Stimulated activated CD4-positive, alpha-beta T cell treated with anti-CD3 and anti-CD28 coated beads, Interleukin-15, amount 100 ng/mL, for 24 hours (primary cell): ENCODE results near the gene SLC39A10.
A peak's percentile ranks its signal among the peaks of the same experiment; 100 is the strongest.
"Not testable (repeated sequence)": the region's sequence is repeated elsewhere in the genome, so short reads cannot be mapped to it uniquely, and the experiment has no call there.

ENCODE experiments used
- DNase-seq: peaks from one replicate; pipeline ENCODE4 v3.0.0-alpha.2; 2020

SLC39A10 gene

GRCh38 chr2:195656859-195657633 lies at the start of gene SLC39A10:
SLC39A10 (plus strand) TSS chr2:195657226; CDS start chr2:195680043, 22,817 bp downstream.
- peak; percentile 96 for DNase-seq

GRCh38 chr2:195608768-195609454 lies 48.1 kb upstream of the SLC39A10 start:
- no peak for DNase-seq

DNA sequence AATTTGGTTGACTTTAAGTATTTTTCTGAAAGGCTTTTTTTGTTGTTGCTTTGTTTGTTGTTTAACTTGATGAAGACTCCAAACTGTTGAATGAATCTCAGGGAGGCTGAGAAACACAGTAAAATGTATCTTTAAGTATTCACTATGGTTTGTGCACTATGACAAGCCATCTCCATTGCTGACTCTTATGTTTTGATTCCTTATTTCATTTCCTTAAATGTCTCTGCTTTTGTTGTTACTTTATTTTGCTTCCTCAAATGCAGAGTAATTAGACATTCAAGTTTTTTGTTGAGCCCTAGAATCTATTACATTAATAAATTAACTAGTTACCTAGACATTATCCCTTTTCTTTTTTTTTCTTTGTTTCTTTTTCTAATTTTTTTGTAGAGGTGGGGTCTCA lies 46.3 kb upstream of the SLC39A10 start:
- DNase-seq, result no peak

DNA sequence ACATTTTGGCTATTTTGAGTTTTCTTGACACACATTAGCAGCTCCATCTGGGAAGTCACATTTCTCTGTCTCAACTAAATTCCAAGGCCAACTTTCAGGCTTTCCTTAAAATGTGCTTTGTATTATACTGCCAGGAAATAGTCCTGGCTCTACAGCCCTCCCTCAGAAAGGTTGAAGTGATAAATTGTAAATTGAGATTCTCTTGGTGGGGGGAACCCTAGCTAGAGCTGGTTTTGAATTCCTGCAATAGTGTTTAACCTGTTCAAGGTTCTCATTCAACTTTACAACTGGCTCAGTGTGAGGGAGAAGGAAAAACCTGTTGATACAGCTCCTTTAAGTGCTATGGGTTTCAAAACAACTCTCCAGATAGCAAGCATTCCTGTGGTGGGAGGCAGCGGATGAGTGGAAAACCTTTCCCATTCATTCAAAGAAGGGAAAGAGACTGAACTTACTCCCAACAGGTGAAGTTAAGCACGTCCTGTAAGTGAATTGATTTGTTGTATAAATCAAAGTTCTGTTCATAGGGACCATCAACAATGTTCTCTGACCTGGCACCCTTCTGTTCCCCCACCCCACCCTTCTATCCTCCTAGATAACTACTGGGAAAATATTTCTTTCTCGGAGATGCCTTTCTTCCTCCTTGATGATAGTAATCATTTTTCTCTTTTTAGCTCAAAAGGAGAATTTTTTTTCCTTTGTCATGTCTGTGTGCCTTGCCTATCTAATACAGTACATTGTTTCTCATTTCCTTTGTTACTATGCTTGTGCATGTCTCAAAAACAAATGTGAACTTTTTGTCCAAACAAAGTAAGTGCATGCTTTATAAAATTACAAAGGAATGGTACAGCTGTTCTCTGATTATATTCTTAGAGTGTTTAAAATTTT lies 44.2 kb upstream of the SLC39A10 start:
- no peak for DNase-seq

GRCh38 chr2:195613922-195614321 lies 43.1 kb upstream of the SLC39A10 start:
- DNase-seq, result no peak

DNA sequence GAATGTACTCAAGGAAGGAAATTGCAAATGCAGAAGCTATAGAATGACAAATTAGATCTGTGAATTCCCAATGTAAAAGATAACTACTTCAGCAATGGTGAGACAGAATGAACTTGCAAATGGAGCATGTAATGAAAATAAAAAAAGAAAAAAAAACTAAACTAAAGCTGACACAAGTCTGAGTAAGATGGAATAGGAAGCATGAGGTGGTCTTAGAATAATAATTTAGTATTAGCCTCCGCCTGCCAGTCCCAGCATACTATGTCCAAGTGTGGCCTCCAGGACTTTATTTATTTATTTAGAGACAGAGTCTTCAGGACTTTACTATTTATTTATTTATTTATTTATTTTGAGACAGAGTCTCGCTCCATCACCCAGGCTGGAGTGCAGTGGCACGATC lies 37.4 kb upstream of the SLC39A10 start:
- no peak for DNase-seq

DNA sequence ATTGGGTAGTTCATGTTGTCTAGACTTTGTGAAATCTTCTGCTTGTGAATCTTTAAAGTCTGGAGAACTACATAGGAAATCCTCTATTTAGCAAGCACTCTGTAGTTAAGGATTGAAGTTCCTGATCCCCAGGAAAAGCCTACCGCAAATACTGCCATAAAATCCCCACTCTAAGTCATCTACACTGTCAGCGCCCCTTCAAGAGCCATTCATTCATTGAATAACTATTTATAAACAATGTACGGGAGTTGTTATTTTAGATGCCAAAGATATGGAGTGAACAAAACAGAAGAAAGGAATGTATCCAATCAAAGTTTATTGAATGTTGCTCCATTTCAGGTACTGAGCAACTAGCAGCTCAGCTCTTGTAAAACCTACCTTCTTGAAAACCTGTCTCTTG lies 36.5 kb upstream of the SLC39A10 start:
- no peak for DNase-seq

DNA sequence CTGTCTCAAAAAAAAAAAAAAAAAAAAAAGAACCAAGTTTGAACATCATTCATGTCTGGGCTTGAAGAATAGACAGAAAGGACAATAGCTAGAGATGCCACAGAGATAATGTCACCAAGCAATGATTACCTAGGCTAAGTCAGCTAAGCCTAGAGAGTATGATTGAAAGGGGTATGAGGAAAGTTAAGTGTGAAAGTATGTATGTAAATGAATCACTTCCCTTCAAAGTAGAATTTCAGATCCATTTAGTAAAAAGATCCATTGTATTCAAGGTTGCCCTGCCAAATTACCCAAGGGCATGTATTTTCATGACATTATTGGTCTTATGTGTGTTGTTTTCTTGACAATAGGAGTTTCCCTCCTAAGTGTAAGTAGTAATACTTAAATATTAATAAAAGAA lies 34.1 kb upstream of the SLC39A10 start:
- DNase-seq, result no peak

- DNase-seq, result no peak
These were observed 30.5 kb upstream of the SLC39A10 start for GRCh38 chr2:195626507-195626906.

DNA sequence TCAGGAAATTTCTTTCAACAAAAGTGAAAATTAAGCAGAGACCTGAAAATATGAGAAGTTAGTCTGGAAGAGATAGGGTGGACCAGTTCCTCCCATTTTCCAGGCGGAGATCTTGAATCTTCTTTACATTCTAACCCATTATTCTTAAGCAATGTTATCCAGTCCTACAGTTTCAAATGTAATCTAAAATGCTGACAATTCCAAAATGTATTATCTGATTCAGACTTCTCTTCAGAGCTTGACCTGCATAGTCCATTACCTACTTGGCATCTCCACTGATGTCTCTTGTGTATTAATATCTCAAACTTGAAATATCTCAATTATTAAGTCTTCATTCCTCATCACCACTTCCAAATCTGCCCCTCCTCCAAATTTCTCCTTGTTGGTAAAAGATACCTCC lies 28.4 kb upstream of the SLC39A10 start:
- DNase-seq, result no peak

DNA sequence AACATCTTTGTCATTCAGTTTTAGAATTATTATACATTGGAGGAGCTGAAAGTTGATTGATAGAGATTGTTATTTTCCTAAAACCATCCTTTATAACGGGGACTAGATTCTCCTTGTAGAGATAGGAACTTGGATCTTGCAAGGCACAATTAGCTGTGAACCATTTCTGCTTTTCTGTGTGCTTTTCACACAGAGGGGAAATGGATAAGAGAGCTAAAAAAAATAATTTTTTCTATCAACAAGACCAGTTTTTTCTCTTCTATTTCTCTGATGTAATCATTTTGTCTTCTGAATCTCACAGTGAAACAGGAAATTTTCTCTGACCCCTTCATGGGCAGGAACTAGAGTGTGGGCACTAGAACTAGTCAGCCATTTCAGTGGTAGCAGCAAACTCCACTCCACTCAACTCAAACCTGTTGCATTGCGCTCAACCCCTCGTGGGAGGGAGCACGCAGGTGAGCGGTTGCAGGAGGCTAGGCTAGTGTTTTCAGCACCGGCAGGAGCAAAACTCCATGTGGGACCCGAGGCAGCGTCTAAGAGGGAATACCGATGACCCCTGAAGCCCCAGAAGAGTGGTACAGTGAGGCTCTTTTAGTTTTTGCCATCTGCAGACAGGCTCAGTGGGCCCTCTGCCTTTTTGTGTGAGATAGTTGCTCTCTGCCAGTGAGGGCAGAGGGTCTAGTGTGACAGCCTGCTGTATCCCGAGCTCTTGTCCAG lies 24.0 kb upstream of the SLC39A10 start:
- no peak for DNase-seq

DNA sequence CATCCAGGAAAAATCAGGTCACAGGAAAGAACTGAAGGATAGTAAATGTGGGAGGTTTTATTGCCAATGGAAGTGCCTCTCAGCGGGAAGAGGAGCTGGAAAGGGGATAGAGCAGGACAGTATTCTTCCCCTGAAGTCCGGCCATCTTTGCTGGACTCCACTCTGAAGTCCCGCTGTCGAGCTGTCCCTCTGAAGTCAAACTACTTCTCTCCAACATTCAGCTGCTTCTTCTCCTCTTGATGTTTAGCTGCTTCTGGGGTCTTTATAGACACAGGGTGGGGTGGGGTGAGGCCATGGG lies 23.5 kb upstream of the SLC39A10 start:
- no peak for DNase-seq

DNA sequence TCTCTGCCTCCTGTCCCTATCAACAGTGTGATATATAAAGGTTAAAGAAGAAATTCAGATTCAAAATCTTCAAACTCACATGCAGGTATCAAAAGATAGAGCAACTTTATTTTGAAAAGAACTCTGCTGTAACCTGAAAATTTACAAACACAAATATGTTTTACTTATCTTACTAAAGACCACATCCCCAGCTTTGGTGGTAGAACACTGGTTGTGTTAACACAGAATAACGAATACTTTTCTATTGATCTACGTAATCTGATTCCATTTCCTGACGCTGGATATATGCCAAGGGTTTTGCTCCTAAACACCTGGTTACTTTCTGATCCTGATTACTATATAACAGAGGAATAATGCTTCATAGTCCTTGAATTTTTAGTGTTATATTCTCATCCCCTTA lies 23.1 kb upstream of the SLC39A10 start:
- DNase-seq, result no peak

GRCh38 chr2:195636890-195637289 lies 20.1 kb upstream of the SLC39A10 start:
- DNase-seq, result no peak

DNA sequence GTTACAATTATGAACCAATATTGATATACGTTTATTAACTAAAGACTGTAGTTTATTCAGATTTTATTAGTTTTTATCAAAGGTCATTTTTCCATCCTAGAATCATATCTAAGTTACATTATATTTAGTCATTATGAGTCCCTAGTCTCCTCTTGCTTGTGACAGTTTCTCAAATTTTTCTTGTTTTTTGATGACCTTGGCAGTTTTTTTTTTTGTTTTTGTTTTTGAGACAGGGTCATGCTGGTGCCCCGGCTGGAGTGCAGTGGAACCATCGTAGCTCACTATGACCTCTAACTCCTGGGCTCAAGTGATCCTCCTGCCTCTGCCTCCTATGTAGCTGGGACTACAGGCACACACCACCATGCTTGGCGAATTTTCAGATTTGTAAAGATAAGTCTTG lies 18.3 kb upstream of the SLC39A10 start:
- DNase-seq, result no peak

GRCh38 chr2:195639238-195639858 lies 17.7 kb upstream of the SLC39A10 start:
- no peak for DNase-seq

DNA sequence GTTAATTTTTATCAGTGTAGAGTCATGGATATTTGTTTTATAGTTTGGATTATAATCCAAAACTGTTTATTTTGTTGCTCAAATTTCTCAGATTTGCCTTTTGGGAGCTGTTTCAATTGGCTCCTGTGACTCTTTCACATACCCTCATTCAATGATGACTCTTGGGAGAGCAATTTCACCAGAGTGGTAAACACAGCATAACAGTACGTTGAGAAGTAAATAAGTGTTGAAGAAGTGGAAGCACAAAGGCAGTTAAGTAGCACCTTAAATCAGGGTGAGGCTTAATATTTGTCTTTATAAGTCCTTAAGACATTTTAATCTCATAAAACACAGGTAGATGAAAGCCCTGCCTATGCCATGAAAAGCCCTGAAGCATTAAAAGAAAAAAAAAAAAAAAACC lies 17.1 kb upstream of the SLC39A10 start:
- DNase-seq, result no peak

DNA sequence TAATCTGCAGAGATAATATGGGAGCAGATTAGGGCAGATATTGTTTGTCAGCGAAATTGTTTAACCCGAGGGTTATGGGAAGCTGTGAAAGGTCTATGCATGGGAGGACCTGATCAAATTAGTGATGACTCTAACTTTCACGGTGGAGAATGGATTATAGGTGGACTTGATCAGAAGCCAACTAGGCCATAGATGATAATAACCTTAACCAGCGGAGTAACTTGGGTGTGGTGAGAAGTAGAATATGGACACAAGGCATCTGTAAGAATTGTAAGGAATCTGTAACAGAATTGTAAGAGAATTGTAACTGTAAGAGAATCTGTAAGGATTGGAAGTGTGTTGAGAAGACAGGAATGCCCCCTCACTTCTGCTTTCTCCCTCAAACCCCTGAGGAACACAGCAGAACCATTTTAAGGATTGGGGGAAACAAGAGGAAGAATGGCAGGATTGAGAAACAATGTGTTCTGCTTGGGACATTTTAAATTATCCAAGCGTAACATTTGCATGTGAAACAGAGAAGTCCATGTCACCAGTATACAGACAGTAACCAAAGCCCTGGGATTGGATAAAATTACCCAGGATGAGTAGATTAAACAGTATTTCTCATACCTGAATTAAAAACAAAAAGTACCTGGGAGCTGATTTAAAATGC lies 14.9 kb upstream of the SLC39A10 start:
- DNase-seq, result no peak

DNA sequence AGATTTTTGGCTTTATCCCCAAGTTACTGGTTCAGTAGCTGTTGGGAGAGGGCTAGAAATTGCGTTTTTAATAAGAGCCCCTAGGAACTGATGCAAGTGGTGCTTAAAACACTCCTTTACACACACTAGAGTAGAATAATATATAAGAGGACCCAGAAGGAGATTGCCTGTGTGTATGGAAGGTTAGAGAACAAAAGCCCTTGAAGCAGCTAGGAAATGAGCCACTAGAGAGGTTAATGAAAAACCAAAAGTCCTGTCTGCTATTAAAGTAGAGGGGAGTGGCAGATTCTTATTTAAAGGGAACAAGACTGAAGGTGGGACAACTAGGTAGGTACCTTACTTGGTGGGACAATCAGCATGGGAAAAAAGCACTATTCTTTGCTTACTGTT lies 14.4 kb upstream of the SLC39A10 start:
- no peak for DNase-seq

DNA sequence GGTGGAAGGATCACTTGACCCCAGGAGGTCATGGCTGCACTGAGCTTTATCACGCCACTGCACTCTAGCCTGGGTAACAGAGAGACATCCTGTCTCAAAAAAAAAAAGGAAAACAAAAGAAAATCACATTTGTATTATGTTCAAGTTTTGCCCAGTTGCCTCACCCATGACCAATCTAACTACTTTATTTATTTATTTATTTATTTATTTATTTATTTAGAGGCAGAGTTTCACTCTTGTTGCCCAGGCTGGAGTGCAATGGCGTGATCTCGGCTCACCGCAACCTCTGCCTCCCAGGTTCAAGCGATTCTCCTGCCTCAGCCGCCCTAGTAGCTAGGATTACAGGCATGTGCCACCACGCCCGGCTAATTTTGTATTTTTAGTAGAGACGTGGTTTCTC lies 12.3 kb upstream of the SLC39A10 start:
- DNase-seq, result not testable (repeated sequence)

DNA sequence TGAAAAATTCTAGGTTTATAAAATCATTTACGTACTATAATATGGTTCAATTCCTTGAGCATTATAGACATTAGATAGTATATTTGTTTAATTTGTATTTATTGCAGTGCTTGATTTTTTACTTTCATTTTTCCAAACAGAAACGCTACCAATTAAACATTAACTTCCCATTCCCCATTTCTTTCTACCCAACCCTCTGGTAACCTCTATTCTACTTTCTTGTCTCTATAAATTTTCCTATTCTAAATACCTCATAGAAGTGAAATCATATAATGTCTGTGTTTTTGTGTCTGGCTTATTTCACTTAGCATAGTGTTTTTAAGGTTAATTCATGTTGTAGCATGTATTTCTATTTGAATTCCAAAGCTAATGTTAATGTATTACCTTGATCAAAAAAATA lies 11.6 kb upstream of the SLC39A10 start:
- no peak for DNase-seq

- no peak for DNase-seq
These were observed 10.6 kb upstream of the SLC39A10 start for GRCh38 chr2:195646424-195646823.
